ENCODE measurements around the gene STARD5.
A peak's percentile ranks its signal among the peaks of the same experiment; 100 is the strongest.

STARD5 gene

DNA sequence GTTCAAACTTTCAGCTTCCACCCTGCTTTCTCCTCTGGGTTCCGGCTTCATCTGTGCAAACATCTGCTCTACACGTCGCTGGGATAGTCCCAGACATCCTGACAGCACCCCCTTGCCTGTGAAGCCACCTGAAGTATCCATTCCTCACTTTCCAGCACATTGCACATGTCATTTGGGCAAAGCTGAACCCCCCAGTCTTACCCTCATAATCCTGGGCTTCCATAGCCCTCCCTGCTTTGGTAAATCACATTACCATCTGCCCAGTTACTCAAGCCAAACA is 42.5 kb downstream of the STARD5 start:
- no peak for DNase-seq (ENCODE audit: low read depth)
- H3K4me3 ChIP-seq (ENCODE audit: low read depth, low read length) = no peak overlapping the region

DNA sequence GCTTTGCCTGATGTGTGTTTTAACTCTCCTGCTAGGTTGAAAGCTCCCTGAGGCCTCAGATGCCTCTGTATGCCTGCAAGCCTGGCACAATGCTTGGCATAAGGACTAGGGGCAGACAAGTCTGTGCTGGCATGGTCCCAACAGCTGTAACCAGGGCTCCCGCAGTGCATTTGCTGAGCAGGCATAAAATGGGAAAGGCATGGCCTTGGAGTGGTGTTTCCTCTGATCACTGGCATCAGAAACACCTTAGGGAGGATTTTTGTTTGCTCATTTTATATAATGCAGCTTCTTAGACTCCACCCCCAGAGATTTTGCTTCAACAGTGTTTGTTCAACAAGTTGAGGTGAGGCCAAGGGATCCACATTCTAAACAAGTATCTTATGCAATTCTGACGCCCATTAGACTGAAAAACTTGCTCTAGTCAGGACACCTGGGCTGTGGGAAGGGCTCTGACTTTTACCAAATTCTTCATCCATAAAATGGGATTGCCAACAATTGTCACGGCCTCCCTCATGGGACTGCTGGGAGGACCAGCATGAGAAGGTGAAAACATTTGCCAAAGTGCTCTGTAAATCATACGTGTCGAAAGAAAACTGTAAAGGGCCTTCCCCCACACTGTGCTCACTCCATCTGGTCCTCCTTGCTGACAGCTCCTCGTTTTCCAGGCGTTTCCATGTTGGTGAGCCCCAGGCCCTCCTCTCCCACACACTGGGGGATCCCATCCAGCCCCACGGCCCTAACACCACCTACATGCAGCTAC is 43.1 kb downstream of the STARD5 start:
- no peak overlapping the region for H3K4me3 ChIP-seq (ENCODE audit: low read depth, low read length)
- DNase-seq (ENCODE audit: low read depth) = no peak

DNA sequence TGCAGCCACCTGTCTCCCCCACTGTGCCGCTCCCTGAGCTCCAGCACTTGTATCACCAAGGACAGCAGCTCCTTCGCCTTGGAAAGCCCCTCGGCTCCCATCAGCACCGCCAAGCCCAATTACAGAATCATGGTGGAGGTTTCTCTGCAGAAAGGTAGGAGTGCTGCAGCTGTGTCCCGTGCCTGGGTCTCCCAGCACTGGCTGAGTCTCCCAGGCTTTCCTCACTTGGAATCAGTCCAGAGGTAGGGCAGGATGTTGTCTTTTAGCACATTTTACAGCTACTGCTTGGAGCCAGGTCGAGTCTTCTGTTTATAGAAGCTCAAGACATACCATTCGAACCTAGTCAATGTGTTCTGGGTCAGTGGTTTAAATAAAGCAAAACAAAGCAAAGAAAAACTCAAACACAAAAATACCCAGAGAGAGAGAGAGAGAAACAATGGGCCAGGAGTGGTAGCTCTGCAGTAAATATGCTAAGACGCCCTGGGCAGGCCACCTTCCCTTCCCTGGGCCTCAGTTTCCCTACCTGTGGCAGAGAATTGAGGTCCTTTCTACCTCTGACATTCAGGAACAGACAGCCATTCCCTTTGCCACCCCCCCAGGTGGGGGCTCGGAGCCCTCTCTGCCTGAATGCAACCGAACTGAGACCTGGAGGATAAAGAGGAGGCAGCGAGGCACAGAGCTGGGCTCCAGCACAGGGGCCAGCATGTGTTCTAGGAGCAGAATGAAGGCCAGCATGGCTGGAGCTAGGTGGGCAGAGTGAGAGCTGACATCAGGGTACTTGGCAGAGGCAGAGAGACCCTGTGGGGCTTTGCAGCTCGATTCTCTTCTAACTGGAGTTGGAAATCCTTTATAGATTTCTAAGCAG is 44.1 kb downstream of the STARD5 start:
- DNase-seq (ENCODE audit: low read depth) = peak; percentile 54

DNA sequence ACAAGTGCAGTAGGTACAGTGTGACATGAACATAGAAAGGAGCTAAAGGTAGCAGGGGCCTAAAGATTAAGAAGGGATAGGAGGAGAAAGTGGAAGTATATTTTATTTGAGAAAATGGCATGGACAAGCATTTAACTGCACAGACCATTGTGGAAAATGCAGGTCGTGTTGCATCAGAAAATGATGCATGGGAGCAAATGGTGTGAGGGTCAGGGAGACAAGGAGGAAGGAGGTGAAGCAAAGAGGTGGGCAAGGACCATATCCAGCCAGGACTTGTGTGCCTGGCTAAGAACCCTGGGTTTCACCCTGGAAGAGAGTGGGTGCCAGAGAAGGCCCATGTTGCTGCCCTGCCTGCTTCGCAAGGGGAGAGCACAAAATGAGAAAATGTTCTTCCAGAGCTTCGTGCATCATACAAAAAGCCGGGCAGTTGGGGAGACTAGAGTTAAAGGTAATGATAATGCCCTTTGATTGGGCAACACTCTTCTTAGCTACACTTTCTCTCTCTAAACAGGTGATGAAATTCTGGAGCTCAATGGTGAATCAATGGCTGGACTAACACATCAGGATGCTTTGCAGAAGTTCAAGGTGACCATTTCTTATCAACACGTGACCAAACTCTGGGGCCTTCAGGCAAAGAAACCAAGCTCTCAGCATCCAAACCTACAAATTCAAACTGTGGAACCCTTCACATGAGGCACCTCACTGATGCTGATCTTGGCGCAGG is 45.5 kb downstream of the STARD5 start:
- no peak overlapping the region for H3K4me3 ChIP-seq (ENCODE audit: low read depth, low read length)
- DNase-seq (ENCODE audit: low read depth) = no peak

More for the DNA sequence above, 44.1 kb downstream of the STARD5 start:
- H3K4me3 ChIP-seq (ENCODE audit: low read depth, low read length) = no peak overlapping the region

DNA sequence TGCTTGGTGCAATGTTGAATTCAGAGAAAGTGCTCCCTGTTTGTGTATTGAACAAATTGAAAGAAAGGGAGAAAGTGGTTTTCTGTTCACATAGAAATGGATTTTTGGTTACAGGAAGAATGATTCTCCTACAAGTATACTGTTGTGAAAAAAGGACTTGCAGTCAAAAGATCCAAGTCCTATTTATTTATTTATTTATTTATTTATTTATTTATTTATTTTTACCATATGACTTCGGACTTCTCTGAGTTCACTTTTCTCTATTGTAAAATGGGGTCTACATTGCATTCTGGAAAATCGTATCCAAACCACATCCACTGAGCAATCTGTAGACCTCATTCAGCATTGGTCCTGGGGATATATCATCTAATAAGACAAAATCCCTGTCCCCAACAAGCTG is 46.1 kb downstream of the STARD5 start:
- DNase-seq (ENCODE audit: low read depth) = no peak
- no peak overlapping the region for H3K4me3 ChIP-seq (ENCODE audit: low read depth, low read length)

DNA sequence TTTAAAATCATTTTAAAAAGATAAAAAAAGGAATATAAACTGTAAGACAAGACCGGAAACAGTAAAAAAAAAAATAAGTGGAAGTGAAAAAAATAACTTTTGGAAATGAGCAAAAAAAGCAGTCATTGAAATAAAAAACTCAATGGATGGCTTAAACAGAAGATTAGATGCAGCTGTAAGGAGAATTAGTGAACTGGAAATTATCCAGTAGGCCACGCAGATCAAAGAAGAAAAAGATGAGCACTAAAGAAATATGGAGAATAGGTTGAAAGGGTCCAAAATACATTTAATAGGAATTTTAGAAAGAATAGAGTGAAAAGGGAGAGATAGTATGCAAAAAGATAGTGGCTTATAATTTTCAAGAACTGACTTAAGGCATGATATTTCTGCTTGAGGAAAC is 47.0 kb downstream of the STARD5 start:
- no peak for DNase-seq (ENCODE audit: low read depth)
- no peak overlapping the region for H3K4me3 ChIP-seq (ENCODE audit: low read depth, low read length)

DNA sequence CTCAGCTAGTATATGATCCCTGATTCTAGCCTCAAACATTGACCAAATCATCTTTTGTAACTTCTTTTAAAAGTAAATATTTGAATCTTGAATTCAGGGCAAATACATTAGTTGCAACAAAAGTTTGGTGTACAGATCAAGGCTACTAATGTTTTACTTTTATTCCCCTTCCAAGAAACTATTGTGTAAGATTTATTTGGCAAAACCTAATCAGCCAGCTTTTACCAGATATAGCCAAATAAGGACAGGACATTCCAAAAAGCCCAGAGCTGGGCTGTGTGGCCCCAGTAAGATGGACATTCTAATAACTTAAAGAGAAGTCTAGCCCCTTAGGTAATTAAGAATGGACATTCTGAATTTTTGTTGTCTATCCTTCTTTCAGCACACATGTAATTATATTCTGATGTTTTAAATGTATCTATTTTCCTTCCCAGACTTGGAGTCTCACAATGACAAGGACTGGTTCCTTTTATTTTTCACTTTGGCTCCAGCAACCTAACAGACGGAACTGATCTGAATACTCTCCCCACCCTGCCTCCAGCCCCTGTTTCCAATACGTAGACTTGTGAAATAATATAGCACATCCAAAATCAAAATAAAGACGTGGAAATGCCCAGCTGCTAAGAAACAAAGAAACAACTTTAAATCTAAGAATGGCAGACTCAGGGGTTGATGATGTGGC is 48.1 kb downstream of the STARD5 start:
- no peak for DNase-seq (ENCODE audit: low read depth)
- no peak overlapping the region for H3K4me3 ChIP-seq (ENCODE audit: low read depth, low read length)

DNA sequence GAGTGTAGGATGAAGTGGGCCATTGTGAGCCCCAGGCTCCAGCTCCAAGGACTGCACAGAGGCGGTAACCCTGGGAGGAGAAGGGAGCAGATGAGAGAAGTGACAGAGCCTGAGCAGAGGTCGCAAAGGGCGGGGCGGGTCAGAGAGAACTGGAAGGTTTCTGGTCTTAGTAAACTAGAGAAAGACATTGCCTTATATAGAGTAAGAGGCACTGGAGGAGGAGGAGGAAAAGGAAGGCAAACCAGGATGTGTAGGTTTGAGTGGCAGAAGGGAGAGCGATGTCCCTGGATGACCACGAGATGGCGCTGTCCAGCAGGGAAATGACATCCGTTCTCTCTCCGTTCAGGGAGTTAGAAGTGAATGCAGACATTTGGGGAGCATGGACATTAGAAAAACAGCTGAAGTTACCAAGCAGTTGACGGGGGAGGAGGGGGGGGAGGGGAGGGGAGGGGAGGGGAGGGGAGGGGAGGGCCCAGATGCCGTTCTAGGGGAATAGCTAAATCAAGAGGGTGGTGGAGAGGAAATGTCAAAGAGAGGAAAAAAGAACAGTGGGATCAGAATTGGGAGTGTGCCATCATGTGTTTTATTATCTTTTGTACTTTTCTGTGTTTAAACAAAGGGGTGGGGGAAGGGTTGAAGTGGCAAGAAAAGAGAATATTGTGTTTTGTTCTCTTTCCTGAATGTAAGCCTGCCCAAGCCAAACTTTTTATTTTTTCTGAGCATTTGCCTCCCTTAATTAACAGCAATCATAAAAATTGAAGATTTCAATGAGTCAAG is 48.8 kb downstream of the STARD5 start:
- no peak overlapping the region for H3K4me3 ChIP-seq (ENCODE audit: low read depth, low read length)
- peak; percentile 56 for DNase-seq (ENCODE audit: low read depth)

DNA sequence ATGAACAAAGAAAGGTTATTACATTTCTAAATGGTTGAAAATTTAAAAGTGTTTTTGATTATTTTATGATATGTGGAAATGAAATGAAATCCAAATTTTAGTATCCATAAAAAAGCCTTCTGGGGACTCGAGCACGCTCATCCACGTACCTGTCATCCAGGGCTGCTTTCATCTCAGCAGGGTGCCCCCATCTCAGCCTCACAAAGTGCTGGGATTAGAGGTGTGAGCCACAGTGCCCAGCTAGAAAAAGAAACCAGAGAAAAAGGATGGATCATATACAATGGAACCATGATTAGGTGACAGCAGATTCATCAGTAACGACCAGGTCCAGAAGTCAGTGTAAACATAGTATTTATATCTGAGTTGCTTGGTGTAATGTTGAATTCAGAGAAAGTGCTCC is 49.7 kb downstream of the STARD5 start:
- DNase-seq (ENCODE audit: low read depth) = no peak
- H3K4me3 ChIP-seq (ENCODE audit: low read depth, low read length) = no peak overlapping the region

DNA sequence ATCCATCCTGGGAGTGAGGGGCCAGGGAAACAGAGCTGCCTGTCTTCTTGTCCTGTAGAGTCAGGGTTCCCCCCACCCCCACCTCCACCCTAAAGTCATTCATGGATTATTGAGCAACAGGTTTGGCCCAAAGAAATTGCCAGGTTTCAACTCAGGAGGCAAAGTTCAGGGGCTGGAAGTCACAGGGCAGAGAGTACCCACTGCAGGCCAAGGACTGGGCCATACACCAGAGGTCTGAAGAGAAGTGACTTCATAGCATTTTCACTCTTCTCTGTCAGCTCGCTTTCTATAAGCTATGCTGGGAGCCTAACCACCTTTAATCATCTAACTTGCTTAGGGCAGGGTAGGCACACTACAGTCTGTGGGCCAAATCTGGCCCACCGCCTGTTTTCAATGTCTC is 50.1 kb downstream of the STARD5 start:
- no peak overlapping the region for H3K4me3 ChIP-seq (ENCODE audit: low read depth, low read length)
- no peak for DNase-seq (ENCODE audit: low read depth)

DNA sequence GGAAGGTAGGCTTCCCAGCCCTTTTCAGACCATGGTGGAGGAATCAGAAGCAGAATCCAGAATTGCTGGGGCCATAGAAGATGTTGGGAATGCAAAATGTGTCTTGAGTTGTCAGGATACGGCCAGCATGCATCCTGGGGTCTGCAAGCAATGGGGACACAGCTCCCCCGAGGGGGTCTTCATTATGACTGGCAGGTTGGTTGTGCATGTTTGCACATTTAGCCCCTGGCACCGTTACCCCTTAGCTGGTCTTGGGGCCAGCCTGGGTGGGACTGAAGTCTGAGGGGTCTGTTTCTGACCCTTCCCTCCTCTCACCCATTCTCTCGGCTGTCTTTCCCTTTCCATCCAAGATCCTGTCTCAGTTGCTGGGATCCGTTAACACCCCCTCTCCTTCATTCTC is 50.7 kb downstream of the STARD5 start:
- H3K4me3 ChIP-seq (ENCODE audit: low read depth, low read length) = no peak overlapping the region

DNA sequence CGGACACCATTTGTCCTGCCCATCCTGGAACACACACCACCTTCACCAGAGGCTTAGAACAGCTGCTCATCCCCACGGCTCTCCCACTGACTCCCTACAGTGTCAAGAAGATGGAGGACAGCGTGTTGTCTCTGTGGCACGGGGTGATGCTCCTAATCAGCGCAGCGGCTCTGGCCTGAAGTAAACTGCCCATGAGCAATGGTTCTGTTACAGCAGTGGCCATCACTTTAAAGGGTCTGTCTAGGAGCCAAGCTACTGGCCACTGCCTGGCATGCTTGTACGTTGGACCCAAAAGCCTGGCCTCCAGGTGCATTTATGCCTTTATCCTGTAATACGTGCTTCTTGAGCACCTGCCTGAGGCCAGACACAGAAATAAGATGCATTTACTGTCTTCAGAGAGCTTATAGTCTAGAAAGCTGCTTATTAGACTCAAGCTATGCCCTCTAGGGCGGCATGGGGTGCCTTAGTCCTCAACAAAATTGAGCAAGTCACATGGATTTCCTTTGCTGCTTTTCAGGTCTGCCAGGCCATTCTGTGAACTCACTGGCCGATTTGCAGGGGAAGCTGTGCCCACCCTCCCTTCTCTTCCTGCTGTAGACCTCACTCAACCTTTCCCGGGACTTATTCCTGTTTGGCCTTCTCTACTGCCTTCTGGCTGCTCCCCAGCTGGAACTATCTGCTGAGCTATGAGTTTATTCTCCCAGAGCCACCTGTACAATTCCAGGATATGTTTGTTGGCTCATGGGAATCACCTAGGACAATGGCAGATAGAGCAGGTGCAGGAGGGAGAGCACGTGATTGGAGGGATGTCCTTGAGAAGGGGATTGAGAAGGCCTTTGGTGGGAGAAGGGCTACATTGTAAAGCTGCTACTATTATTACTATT is 51.9 kb downstream of the STARD5 start:
- H3K4me3 ChIP-seq (ENCODE audit: low read depth, low read length) = no peak overlapping the region
- no peak for DNase-seq (ENCODE audit: low read depth)

More for the DNA sequence above, 50.7 kb downstream of the STARD5 start:
- no peak for DNase-seq (ENCODE audit: low read depth)

DNA sequence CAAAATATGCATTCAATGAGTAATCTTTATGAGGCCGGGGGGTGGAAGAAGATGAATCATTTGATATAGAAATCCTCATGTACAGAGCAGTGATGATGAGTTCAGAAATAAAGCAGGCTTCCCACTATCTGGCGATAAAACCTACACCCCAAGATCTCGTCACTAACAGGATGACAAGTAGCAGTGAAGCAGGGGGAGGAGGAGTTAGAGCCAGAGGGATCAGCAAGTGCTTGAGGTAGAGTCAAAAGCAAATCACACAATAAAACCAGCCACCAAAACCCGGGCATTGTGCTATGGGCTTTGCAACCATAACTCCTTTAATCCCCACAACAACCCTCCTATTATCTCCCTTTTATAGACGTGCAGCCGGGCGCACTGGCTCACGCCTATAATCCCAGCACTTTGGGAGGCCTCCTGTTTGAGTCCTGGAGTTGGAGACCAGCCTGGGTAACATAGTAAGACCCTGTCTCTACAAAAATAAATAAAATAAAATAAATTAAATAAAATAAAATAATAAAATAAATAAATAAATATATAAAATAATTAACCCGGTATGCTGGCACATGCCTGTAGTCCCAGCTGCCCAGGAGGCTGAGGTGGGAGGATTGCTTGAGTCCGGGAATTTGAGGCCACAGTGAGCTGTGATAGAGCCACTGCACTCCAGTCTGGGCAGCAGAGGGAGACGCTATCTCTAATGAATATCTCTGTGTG is 53.0 kb downstream of the STARD5 start:
- no peak for DNase-seq (ENCODE audit: low read depth)
- H3K4me3 ChIP-seq (ENCODE audit: low read depth, low read length) = no peak overlapping the region

DNA sequence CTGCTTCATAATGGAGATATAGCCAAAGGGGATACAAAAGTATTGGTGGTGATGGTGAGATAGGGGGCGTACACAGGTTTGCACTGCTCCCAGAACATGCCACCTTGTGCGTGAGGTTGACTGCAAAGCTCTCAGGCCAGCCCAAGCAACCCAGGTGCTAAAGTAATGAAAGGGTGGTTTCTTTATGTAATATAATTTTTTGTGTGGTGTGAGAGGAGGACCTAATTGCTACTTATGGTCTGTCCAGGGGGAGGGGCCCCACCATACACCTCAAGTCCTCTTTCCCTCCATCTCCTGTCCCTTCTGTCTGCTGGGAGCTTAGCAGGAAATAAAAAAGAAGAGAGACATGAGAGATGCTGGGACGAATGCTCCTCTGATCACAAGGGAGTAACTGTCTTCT is 53.8 kb downstream of the STARD5 start:
- DNase-seq (ENCODE audit: low read depth) = no peak
- H3K4me3 ChIP-seq (ENCODE audit: low read depth, low read length) = no peak overlapping the region

DNA sequence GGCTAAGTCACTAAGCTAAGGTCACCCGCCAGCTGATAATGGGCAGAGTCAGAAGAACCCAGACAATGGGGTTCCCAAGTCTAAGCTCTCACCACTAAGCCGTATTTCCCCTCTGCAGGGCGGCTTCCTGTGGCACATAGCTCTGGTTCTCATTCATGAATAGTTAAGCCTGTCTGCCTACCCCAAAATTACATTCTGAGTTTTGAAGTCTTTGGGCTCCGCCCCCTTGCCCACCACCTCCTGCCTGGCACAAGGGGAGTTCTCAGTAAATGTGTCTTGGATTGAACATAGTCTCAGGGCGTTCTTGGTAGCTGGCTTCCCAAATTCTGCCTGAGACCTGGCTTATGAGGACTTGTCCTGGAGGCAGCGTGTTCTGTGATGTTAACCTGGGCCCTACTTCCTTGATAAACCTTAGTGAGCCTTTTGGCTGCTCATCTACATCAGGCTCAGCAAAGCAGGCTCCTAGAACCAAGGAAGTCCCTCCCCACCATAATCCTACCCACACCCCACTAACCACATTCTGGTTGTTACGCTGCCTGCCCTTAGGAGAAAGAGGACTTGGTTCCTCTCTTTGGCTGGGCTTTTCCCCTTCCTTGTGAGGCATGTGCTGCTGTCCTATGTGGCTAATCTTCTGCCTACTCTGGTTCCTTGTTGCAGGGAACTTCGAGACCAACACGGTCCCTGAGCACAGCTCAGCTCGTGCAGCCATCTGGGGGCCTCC is 54.9 kb downstream of the STARD5 start:
- no peak overlapping the region for H3K4me3 ChIP-seq (ENCODE audit: low read depth, low read length)
- DNase-seq (ENCODE audit: low read depth) = no peak

DNA sequence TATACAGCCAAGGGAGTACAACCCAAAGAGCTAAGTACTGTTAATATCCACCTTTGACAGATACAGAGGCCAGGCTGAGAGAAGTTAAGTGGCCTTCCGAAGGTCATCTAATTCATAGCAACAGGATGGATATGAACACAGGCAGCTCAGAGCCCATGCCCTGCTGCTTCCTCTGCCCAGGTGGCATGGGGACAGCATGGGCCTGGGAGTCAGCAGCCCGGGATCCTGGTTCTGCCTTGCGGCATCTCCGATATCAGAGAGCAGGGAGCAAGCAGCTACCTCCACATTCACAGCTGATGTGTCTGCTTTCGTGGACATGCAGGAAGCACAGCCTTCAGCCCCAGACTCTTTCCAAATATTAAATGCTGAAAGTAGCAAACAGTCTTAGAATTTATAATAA is 55.6 kb downstream of the STARD5 start:
- no peak for DNase-seq (ENCODE audit: low read depth)
- no peak overlapping the region for H3K4me3 ChIP-seq (ENCODE audit: low read depth, low read length)

Measured in skeletal muscle cell (primary cell).